B cell (primary cell): ENCODE results near the gene GLIPR1. TPM values are rescaled to one million over a fixed set of nuclear protein-coding genes. Genes with fewer than 3 reads are reported as not detected.

Experiments used
- ATAC-seq: fragments of 200-7000 bp; cut with Tn5 transposase; one replicate; pipeline ENCODE4 v1.10.0; 2021; ENCODE audit warnings: low read depth, mild to moderate bottlenecking, moderate number of reproducible peaks, moderate library complexity
- CTCF ChIA-PET: fragments of 350-600 bp; sonication (Branson Sonifier 250); formaldehyde crosslinking; loops from one replicate; lab custom pipeline; 2021; ENCODE audit warnings: antibody characterized with exemption, inconsistent platforms; lab: Charles Lee
- POLR2A ChIA-PET: fragments of 350-600 bp; sonication (Branson Sonifier 250); formaldehyde crosslinking; loops from one replicate; lab custom pipeline; 2021; ENCODE audit warnings: antibody characterized with exemption; lab: Charles Lee
- DNase-seq: peaks from one replicate; pipeline ENCODE4 v3.0.0; 2013
- H2AFZ ChIP-seq: 2 replicates; pipeline ENCODE4 v1.6.1; 2012; ENCODE audit warnings: mild to moderate bottlenecking, low read depth, low read length; ENCODE audit not compliant: insufficient read depth, poor library complexity, severe bottlenecking
- H3K27ac ChIP-seq, 2 donors: 1 replicate in 1 of 2; 2 replicates in 1 of 2; pipeline ENCODE4 v1.5.1; 2012 to 2013; ENCODE audit warnings: low read length in 2 of 2, mild to moderate bottlenecking in 2 of 2, moderate library complexity in 1 of 2
- H3K27me3 ChIP-seq, 4 experiments: fragments of 200-600 bp in 1 of 4; sonication (generic) in 1 of 4; replicated peaks in 1 of 4; 1 replicate in 2 of 4; 2 replicates in 2 of 4; pipeline versions ENCODE4 v1.6.1 to v1.7.0; 2013 to 2016; ENCODE audit warnings: low read length in 3 of 4, mild to moderate bottlenecking in 2 of 4, mixed read lengths in 1 of 4, moderate library complexity in 1 of 4; ENCODE audit not compliant: insufficient read depth in 4 of 4, control insufficient read depth in 3 of 4; ENCODE audit errors: control extremely low read depth in 1 of 4
- H3K36me3 ChIP-seq, 2 experiments: replicated peaks in 1 of 2; 1 replicate in 1 of 2; 2 replicates in 1 of 2; pipeline versions ENCODE4 v1.6.1 to v1.7.1; 2013; ENCODE audit warnings: low read length in 1 of 2; ENCODE audit not compliant: insufficient read depth in 2 of 2, control insufficient read depth in 1 of 2; ENCODE audit errors: control extremely low read depth in 1 of 2, extremely low read depth in 1 of 2
- H3K4me1 ChIP-seq, 2 donors: fragments of 200-600 bp in 1 of 2; sonication (generic) in 1 of 2; 1 replicate in 1 of 2; 2 replicates in 1 of 2; pipeline versions ENCODE4 v1.5.1 to v1.6.1; 2013 to 2017; ENCODE audit warnings: low read length in 2 of 2; ENCODE audit not compliant: control insufficient read depth in 2 of 2, insufficient read depth in 2 of 2
- H3K4me2 ChIP-seq: replicated peaks from 2 replicates; pipeline ENCODE3; 2012; ENCODE audit warnings: mild to moderate bottlenecking, low read depth, low read length; ENCODE audit not compliant: poor library complexity, severe bottlenecking
- H3K4me3 ChIP-seq, 5 experiments: fragments of 200-600 bp in 1 of 5; sonication (generic) in 1 of 5; 1 replicate in 3 of 5; 2 replicates in 2 of 5; pipeline versions ENCODE4 v1.5.1 to v1.7.0; 2011 to 2016; ENCODE audit warnings: low read length in 4 of 5, mild to moderate bottlenecking in 4 of 5, low read depth in 2 of 5, control low read depth in 1 of 5, moderate library complexity in 1 of 5; ENCODE audit not compliant: insufficient read depth in 1 of 5; ENCODE audit errors: control extremely low read depth in 1 of 5, extremely low read depth in 1 of 5
- H3K79me2 ChIP-seq: fragments of 200-600 bp; sonication (generic); one replicate; pipeline ENCODE4 v1.6.0; 2016; ENCODE audit warnings: low read length; ENCODE audit not compliant: control insufficient read depth, insufficient read depth
- H3K9ac ChIP-seq: fragments of 200-600 bp; sonication (generic); 2 replicates; pipeline ENCODE4 v1.6.1; 2017; ENCODE audit warnings: mild to moderate bottlenecking, low read length, moderate library complexity
- H3K9me3 ChIP-seq, 3 donors: one replicate each; pipeline versions ENCODE4 v1.6.1 to v1.7.1; 2013; ENCODE audit warnings: low read length in 2 of 3; ENCODE audit not compliant: control insufficient read depth in 2 of 3, insufficient read depth in 1 of 3; ENCODE audit errors: control extremely low read depth in 1 of 3
- H4K20me1 ChIP-seq: 2 replicates; pipeline ENCODE4 v1.6.0; 2012; ENCODE audit warnings: mild to moderate bottlenecking, low read length; ENCODE audit not compliant: insufficient read depth, control insufficient read depth, poor library complexity, severe bottlenecking
- H3K27ac Mint-ChIP-seq: one replicate; pipeline ENCODE4 v1.8.0; 2021; ENCODE audit warnings: mixed read lengths
- H3K27me3 Mint-ChIP-seq: one replicate; pipeline ENCODE4 v1.8.0; 2021; ENCODE audit warnings: mixed read lengths
- H3K4me1 Mint-ChIP-seq: one replicate; pipeline ENCODE4 v1.8.0; 2021; ENCODE audit warnings: mixed read lengths
- H3K4me3 Mint-ChIP-seq: one replicate; pipeline ENCODE4 v1.8.0; 2021; ENCODE audit warnings: mixed read lengths
- H3K9me3 Mint-ChIP-seq: one replicate; pipeline ENCODE4 v1.8.0; 2022; ENCODE audit warnings: mixed read lengths; ENCODE audit not compliant: insufficient read depth
- CTCF ChIP-seq: fragments of 200-600 bp; IDR thresholded peaks from one replicate; pipeline ENCODE4 v1.8.0; 2022; ENCODE audit warnings: antibody characterized with exemption, mild to moderate bottlenecking
- EZH2 ChIP-seq: IDR thresholded peaks from 2 replicates; pipeline ENCODE4 v1.6.1; 2012; ENCODE audit warnings: borderline replicate concordance, low read depth, mild to moderate bottlenecking, moderate library complexity, low read length; ENCODE audit not compliant: insufficient read depth, poor library complexity, severe bottlenecking
- WGBS: methylation state at CpG from one replicate; pipeline ENCODE4 v1.1.5; 2013; ENCODE audit warnings: missing lambda C conversion rate; ENCODE audit not compliant: insufficient coverage; 5-methylcytosine and 5-hydroxymethylcytosine counted together
- intact Hi-C: fragments of 100-400 bp; cut with micrococcal nuclease; formaldehyde crosslinking; loops from one replicate; pipeline ENCODE4 v1.10.0; 2022
- polyA plus RNA-seq: library from polyadenylated mRNA; depleted of rRNA; stranded (reverse); fragments of >200 nt; gene quantifications from 2 replicates; pipeline ENCODE4 v1.2.3, GENCODE V29; 2012
- total RNA-seq, 2 donors: library from RNA; stranded (reverse); fragments of 120-200 nt in 1 of 2; gene quantifications; 1 replicate in 1 of 2; 2 replicates in 1 of 2; pipeline versions ENCODE4 v1.2.3 to v1.2.4, GENCODE V29; 2013 to 2022

Gene GLIPR1
- total and polyA plus RNA-seq, 2 donors (not counting 1 experiment from before 2014, with no cell fraction given): 52.3 to 117 TPM

GRCh38 chr12:75488553-75488952, 8.0 kb downstream of the GLIPR1 start:
- H3K36me3 ChIP-seq: peaks cover 8 to 56% of the 10 kb centered on the region in 2 experiments
- no peak overlapping the region for H3K4me2 ChIP-seq
- Mint-ChIP-seq H3K4me3 (no peak overlapping the region), H3K4me1 (peaks cover 54% of the 10 kb centered on the region), H3K27ac (peak overlapping the region; percentile 7), H3K27me3 (no peaks in the 10 kb centered on the region), H3K9me3 (no peaks in the 10 kb centered on the region)
- no peak overlapping the region for H3K9ac ChIP-seq
- intact Hi-C loops: loop anchor here (1.0 to 5.0 kb wide), 3 partner anchors 52 to 156 kb away; partner anchors contain the start of genes CAPS2, GLIPR1L1 and GLIPR1L2
- ChIA-PET POLR2A (no interaction called here), CTCF (interaction anchor here (0.7 to 2.5 kb wide), 15 partner anchors 9 to 154 kb away, joined by 3 to 22 read pairs (median 4); partner anchors contain the start of genes GLIPR1, GLIPR1L1, GLIPR1L2 and KRR1)
- peaks cover 73% of the 10 kb centered on the region for H3K79me2 ChIP-seq
- peak overlapping the region in 1 of 2 donors; percentile 28 for H3K27ac ChIP-seq
- no peak overlapping the region for H2AFZ ChIP-seq
- ATAC-seq (peak; percentile 63), DNase-seq (peak; percentile 48)
- no peak overlapping the region for H3K4me3 ChIP-seq
- H4K20me1 ChIP-seq: peaks cover 11% of the 10 kb centered on the region
- H3K4me1 ChIP-seq: peaks cover 19 to 24% of the 10 kb centered on the region in 2 donors
- no peaks in the 10 kb centered on the region for H3K9me3 ChIP-seq
- H3K27me3 ChIP-seq: no peaks in the 10 kb centered on the region
- TF ChIP-seq CTCF: peak; percentile 11
- no peak for TF ChIP-seq EZH2

DNA sequence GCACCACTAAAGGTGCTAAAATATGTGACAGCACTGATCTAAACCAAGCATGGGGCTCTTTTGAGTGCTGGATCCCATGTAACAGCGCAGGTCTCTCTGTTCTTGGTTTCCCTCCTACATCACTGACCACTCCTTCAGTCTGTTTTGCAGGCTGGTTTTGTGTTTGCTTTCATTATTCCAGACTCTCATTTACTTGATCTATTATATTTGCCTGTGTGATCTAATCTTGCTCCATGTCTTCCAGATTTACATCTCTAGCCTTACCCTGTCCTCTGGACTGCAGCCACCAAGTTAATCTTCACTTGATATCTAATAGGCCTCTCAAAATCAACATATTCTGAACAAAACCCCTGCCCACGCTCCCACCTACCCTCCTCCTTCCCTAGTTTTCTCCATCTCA, 8.6 kb downstream of the GLIPR1 start:
- H3K4me2 ChIP-seq: no peak overlapping the region
- POLR2A ChIA-PET: no interaction called here

More for the DNA sequence above, 8.6 kb downstream of the GLIPR1 start:
- peak overlapping the region in 1 of 2 donors; percentile 28 for H3K27ac ChIP-seq
- H3K27me3 ChIP-seq: no peaks in the 10 kb centered on the region
- H3K36me3 ChIP-seq: peaks cover 7 to 53% of the 10 kb centered on the region in 2 experiments
- no peak overlapping the region for H3K9ac ChIP-seq
- ATAC-seq (no peak), DNase-seq (no peak)
- peaks cover 16% of the 10 kb centered on the region for H4K20me1 ChIP-seq
- Mint-ChIP-seq H3K27ac (peak overlapping the region; percentile 5), H3K27me3 (no peaks in the 10 kb centered on the region), H3K4me1 (peaks cover 53% of the 10 kb centered on the region), H3K4me3 (no peak overlapping the region), H3K9me3 (no peaks in the 10 kb centered on the region)
- intact Hi-C loops: loop anchor here (2.0 to 5.0 kb wide), 2 partner anchors 52 to 157 kb away; partner anchors contain the start of genes CAPS2 and GLIPR1L1
- 94% methylated on average over 1 of the region's 2 CpGs for WGBS
- H3K4me1 ChIP-seq: peaks cover 13 to 18% of the 10 kb centered on the region in 2 donors
- TF ChIP-seq EZH2 (no peak), CTCF (no peak)
- CTCF ChIA-PET: interaction anchor here (0.7 to 2.5 kb wide), 15 partner anchors 8 to 154 kb away, joined by 3 to 22 read pairs (median 4); partner anchors contain the start of genes GLIPR1, GLIPR1L1, GLIPR1L2 and KRR1
- H3K4me3 ChIP-seq: no peak overlapping the region
- H2AFZ ChIP-seq: no peak overlapping the region
- no peaks in the 10 kb centered on the region for H3K9me3 ChIP-seq
- peaks cover 69% of the 10 kb centered on the region for H3K79me2 ChIP-seq
